ACHN (cell line): ENCODE measurements around the gene EML3.
A peak's percentile ranks its signal among the peaks of the same experiment; 100 is the strongest.
"Not testable (repeated sequence)": the region's sequence is repeated elsewhere in the genome, so short reads cannot be mapped to it uniquely, and the experiment has no call there.

Source experiments
- DNase-seq: peaks from one replicate; pipeline ENCODE4 v3.0.0-alpha.2; 2015
- in situ Hi-C: cut with HindIII; loops from 2 replicates; pipeline ENCODE4 v1.10.0; 2017; ENCODE audit warnings: low sequenced_read_pairs, low pct_ligation_motif_present, low pct_unique_long_range_greater_than_20kb

The EML3 gene

GRCh38 chr11:62622476-62623089 lies 10.0 kb upstream of the EML3 start:
- no peak for DNase-seq
- in situ Hi-C loops, result no loop called here

GRCh38 chr11:62621567-62622470 lies 9.2 kb upstream of the EML3 start, which contains the start of gene B3GAT3:
TSS of gene B3GAT3 (minus strand) at chr11:62621986. CDS start at chr11:62621947, 39 bp downstream.
- in situ Hi-C loops, result no loop called here
- DNase-seq, result peak; percentile 97

- in situ Hi-C loops, result no loop called here
Measured at GRCh38 chr11:62621027-62621566, 8.5 kb upstream of the EML3 start.

GRCh38 chr11:62616957-62617356 lies 4.4 kb upstream of the EML3 start:
- in situ Hi-C loops, DNase-seq: not testable (repeated sequence)

More at GRCh38 chr11:62621027-62621566, 8.5 kb upstream of the EML3 start:
- no peak for DNase-seq

GRCh38 chr11:62615521-62615920 lies 2.9 kb upstream of the EML3 start:
- in situ Hi-C loops, result no loop called here
- DNase-seq, result no peak

GRCh38 chr11:62614275-62614674 lies 1.7 kb upstream of the EML3 start:
- DNase-seq, result no peak

GRCh38 chr11:62613291-62613778 lies 760 bp upstream of the EML3 start:
- no peak for DNase-seq
- in situ Hi-C loops, result no loop called here

More at GRCh38 chr11:62614275-62614674, 1.7 kb upstream of the EML3 start:
- in situ Hi-C loops, result no loop called here

GRCh38 chr11:62611705-62612365 lies 740 bp downstream of the EML3 start:
- in situ Hi-C loops, result no loop called here
- DNase-seq, result peak; percentile 51

- DNase-seq, result no peak
- in situ Hi-C loops, result no loop called here
Measured at GRCh38 chr11:62610814-62611704, 1.5 kb downstream of the EML3 start.

GRCh38 chr11:62610403-62610802 lies 2.2 kb downstream of the EML3 start:
- no peak for DNase-seq
- in situ Hi-C loops, result no loop called here

- DNase-seq, result no peak
- in situ Hi-C loops, result no loop called here
Measured at GRCh38 chr11:62608776-62609175, 3.8 kb downstream of the EML3 start.

- no peak for DNase-seq
- in situ Hi-C loops, result no loop called here
Measured at GRCh38 chr11:62607714-62608113, 4.9 kb downstream of the EML3 start.

- in situ Hi-C loops, result no loop called here
- DNase-seq, result no peak
Measured at GRCh38 chr11:62605902-62606301, 6.7 kb downstream of the EML3 start.

- no peak for DNase-seq
- in situ Hi-C loops, result no loop called here
Measured at GRCh38 chr11:62605467-62605866, 7.1 kb downstream of the EML3 start.

- no peak for DNase-seq
- in situ Hi-C loops, result no loop called here
Measured at GRCh38 chr11:62604460-62605120, 8.0 kb downstream of the EML3 start.

GRCh38 chr11:62603776-62604299 lies 8.7 kb downstream of the EML3 start:
- in situ Hi-C loops, result no loop called here
- no peak for DNase-seq

- no peak for DNase-seq
- in situ Hi-C loops, result no loop called here
Measured at GRCh38 chr11:62603072-62603408, 9.5 kb downstream of the EML3 start.
